Right lobe of liver (tissue), 4 donors: ENCODE data around the gene SPOP.

Source experiments
- POLR2A ChIP-seq: fragments of 450-650 bp; IDR thresholded peaks from one replicate; pipeline ENCODE4 v1.6.1; 2017; ENCODE audit warnings: antibody characterized with exemption, mild to moderate bottlenecking
- TF ChIP-seq, protein P1 (sequence below), 4 donors: fragments of 200-600 bp in 3 of 4; fragments of 450-650 bp in 1 of 4; IDR thresholded peaks; one replicate each; pipeline versions ENCODE4 v1.5.1 to v1.8.0; 2016 to 2022; ENCODE audit warnings: antibody characterized with exemption in 4 of 4, mild to moderate bottlenecking in 2 of 4
- donor health status: DM: no; HTN: no; CAD: no.
- donor health status: DM: no; HTN: no; CAD: no.
- donor health status: DM: no; HTN: yes; CAD: no.

DNA sequence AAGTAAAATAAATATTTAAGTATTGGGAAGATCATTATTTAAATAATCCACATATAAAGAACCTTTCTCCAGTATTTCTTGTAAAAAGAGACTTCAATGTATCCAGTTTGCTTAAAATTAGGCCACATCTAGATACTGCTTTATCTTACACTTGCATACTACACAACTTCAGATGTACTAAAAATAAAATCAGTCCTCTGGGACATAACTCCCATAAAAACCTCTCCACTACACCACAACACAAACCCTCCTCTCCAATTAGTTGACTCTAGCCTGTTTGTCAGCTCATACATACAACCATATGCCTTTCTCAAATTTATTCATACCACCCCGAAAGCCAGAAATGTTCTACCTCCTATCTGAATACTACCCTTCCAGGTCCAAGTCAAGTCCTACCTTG lies 21.6 kb downstream of the SPOP start:
- TF ChIP-seq, protein P1, sequence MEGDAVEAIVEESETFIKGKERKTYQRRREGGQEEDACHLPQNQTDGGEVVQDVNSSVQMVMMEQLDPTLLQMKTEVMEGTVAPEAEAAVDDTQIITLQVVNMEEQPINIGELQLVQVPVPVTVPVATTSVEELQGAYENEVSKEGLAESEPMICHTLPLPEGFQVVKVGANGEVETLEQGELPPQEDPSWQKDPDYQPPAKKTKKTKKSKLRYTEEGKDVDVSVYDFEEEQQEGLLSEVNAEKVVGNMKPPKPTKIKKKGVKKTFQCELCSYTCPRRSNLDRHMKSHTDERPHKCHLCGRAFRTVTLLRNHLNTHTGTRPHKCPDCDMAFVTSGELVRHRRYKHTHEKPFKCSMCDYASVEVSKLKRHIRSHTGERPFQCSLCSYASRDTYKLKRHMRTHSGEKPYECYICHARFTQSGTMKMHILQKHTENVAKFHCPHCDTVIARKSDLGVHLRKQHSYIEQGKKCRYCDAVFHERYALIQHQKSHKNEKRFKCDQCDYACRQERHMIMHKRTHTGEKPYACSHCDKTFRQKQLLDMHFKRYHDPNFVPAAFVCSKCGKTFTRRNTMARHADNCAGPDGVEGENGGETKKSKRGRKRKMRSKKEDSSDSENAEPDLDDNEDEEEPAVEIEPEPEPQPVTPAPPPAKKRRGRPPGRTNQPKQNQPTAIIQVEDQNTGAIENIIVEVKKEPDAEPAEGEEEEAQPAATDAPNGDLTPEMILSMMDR (IDR thresholded peaks at IDR 0.05): no peak
- no peak for TF ChIP-seq POLR2A
